Fibroblast of upper back skin (primary cell): ENCODE data around the gene OGDHL.
"Not testable (repeated sequence)": the region's sequence is repeated elsewhere in the genome, so short reads cannot be mapped to it uniquely, and the experiment has no call there.

Experiments used
- DNase-seq: peaks from one replicate; pipeline ENCODE4 v3.0.0-alpha.2; 2013

OGDHL gene

DNA sequence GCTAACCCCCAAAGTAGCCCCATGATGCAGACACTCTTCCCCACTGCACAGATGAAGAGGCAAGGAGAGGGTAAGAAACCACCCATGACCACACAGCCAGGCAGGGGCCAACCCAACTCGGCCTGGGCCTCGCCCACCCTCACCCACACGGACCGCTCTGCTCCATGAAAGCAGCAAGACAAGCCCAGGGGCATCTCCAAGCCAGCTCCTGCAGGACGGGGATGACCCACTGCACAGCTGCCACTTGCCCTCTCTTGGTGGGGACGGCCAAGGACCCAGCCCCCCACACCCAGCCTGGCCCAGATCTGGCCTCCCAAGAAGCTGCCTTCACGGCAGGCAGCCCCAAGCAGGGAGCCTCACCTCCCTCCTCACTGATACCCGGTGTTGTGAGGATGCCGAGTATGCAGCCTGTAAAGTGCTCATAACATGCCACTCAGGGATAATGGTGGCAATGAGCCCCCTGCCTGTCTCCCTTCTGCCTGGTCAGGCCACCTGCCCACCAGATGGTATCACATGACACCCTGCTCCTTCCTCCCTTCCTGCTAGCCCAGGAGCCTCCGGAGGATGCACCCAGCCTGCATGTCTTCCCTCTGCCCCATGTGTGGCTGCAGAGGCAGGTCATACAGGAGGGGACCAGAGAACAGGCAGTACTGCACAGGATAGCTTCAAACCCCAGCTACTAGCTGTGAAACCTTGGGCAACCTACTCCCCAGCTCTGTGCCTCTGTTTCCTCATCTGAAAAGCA, 23.3 kb downstream of the OGDHL start:
- no peak for DNase-seq

DNA sequence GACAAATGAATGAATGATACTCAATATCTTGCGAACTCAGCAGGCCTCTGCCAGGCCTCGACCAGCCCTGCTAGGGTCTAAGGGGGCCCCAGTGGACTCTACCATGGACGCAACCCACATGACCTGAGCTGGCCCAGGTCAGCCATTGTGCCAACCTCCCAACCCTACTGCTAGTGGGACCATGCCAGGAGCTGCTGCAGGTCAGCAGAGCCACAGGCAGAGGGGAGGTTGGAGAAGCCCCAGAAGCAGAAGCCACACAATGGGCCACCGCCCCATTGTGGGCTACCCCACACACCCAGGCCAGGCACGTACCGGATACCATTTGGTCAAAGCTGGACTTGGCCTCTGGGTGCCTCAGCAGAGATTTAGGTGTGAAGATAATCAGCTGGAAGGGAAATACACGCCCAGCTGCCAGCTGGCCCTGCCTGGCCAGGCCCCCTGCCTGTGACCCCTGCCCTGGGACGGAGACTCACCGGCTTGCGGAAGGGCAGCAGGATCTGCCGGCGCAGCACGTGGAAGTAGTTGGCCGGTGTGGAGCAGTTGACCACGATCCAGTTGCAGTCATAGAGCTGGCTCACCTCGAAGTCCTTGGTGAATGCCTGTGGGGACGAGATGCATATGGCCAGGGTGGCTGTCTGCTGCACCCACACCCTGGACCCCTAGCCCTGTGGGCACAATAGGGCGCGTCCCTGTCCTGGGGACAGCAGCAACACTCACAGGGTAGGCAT, 24.5 kb downstream of the OGDHL start:
- no peak for DNase-seq

DNA sequence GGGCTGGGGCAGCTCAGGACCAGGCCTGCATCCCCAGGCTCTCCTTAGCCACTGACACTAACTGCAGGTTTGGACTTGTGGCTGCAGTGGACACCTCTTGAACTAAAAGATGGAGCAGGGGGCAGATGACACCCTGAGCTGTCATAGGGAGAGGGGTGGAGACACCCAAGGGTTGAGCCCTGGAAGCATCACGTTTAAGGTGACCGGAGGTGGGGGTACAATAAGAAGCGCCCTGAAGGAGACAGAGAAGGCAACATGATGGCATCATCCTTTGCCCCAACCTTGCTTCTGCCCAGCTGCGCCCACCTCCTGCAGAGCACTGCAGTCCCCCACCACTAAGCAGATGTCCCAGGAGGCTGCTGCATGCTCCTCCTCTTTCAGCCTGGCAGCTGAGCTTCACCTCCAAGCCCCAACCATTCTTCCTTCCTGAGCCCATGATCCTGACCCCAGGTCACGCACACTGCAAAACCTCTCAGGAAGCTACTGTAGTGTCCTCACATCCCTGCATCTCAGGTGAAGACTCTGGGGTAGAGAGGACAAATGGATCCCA, 25.5 kb downstream of the OGDHL start:
- DNase-seq, result no peak

DNA sequence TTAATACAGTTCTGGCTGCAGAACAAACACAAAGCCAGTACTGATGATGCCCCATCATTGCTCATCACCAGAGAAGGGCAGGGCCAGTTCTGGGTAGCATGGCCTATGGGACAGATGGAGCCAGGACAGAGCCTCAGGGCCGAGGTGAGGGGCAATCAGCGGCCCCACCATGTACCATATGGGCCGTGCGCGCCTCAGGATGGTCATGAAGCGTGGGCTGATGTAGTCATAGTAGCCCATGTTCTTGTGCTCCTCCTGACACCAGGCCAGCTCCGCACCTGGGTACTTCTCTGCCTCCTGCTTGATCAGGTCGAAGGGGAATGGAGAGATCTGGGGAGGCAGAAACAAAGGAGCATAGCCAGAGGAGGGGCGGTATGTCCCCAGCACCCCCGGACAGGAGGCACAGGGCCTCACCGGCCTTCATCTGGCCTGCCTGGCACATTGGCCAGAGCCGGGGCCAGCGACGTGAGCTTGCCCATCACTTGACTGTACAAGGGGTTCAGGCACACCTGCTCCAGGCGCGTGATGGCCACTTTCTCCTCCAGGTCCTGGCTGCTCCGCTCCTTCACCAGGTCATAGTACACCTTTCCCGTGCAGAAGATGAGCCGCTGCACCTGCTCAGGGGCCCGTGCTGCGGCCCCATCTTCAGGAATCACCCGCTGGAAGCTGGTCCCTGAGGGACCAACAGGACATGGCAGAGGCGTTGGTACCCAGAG, 26.1 kb downstream of the OGDHL start:
- DNase-seq, result no peak

DNA sequence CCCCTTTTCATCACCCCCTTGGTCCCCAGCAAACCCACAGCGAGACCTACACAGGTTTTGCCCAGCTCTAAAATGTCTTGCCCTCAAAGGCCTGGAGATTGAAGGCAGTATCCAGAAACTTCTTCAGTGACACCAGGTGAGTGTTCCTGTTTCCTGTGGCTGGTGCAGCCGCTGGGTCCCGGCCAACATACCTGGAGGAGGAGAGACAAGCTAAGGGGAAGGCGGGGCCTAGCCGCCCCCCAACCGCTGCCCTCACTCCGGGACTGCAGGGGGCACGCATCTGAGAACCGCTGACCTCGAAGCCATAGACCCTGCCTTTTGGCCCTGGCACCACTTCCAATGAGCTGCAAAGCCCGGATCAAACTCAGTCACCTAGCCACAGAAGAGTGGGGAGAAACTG, 27.0 kb downstream of the OGDHL start:
- no peak for DNase-seq

DNA sequence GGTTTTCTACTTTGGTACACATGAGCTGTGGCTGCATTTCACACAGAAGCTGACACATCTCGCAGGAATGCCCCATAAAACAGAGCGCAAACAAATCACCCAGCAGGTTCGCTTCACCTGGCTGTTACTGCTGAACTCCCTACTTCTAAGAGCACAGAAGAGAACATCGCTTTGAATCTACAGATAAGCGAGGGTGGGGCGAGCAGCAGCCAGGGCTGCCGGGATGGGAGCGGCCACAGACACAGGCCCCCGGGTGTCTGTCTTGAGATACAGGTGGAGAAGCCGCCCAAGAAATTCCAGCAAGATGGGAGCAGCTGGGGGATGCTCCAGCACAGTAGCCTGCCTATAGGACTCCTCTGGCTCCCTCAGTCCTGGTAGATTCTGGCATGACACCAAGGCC, 27.4 kb downstream of the OGDHL start:
- no peak for DNase-seq

DNA sequence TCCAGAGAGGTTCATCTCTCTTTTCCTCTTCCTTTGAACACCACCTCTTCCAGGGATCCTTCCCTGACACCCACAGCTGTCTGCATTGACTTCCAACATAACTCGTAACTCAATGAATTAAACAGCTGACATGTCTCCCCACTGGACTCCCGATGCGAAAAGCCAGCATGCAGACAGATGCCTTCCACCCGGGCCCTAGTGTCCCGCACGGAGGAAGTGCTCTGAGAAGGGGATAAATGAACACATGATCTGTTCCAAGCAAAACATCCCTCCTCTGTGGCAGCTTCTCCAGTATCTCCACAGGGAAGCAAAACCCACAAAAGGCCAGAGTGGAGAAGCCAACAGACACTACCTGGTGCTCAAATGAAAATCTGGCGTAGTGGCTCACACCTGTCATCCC, 28.3 kb downstream of the OGDHL start:
- DNase-seq, result no peak

DNA sequence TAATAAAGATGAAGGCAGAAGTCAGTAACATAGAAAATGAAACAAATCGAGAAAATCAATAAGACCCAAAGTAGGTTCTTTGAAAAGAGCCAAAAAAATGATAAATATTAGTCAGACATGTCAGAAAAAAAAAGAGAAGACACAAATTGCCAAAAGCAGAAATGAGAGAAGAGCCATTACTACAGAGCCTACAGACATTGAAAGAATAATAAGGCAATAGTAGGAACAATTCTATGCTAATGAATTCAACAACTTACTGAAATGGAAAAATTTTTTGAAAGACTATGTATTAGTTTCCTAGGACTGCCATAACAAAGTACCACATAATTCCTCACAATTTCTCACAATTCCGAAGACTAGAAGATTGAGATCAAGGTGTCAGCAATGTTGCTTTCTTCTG, 35.5 kb downstream of the OGDHL start:
- DNase-seq, result no peak

DNA sequence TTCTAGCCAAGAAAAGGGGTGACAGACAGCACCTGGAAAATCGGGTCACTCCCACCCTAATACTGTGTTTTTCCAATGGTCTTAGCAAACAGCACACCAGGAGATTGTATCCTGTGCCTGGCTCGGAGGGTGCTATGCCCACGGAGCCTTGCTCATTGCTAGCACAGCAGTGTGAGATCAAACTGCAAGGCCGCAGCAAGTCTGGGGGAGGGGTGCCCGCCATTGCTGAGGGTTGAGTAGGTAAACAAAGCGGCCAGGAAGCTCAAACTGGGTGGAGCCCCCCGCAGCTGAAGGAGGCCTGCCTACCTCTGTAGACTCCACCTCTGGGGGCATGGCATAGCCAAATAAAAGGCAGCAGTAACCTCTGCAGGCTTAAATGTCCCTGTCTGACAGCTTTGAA, 47.0 kb downstream of the OGDHL start:
- not testable (repeated sequence) for DNase-seq

DNA sequence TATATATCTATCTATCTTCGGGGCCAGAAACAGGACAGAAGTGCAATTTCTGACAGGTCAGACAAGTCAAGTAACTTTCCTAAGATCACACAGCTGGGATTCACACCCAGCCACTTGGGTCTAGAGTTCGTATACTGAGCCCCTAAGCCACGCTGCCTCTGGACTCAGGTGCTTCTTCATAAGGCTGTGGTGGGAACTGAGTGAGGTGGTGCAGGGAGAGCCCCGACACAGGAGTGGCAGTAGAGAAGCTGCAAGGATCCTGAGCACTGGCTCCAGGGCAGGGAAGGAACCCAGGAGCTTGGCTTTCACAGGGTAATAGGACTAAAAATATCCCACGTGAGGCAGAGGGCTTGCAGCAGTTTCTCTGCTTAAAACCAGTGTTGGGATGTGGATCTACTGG, 48.9 kb downstream of the OGDHL start:
- no peak for DNase-seq

DNA sequence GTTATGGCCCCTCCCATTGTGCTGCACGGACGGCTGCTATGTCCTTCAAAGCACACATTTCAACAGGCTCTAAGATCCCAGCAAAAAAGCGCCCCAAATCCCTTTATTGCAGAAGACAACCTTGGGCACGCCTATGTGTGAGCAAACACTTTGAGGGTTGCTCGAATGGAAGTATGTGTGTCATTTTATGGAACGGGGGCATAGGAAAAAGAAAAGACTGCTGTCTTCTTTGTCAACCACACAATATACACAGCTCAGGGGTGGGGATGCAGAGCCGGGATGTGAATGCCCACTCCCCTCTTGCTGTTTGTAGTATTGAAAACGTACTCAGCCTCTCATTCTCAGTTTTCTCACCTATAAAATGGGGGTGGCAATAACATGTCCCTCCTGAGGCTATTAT, 50.6 kb downstream of the OGDHL start:
- no peak for DNase-seq

DNA sequence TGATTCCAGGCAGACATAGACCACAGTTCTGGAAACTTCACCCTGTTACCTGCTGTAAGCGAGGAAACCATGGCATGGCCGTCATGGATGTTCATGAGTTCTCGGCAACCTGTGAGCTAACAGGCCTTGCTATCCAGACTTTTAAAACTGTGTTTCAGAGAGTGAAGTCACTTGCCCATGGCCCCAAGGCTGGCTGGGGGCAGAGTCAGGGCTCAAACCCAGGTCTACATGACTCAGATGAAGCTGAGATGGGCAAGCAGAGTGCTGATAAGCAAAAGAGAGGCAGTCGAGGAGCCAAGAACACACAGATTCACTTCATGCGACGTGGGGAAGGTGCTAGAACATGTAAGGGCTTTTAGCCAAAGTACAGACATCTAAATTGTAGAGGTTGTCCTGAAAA, 51.2 kb downstream of the OGDHL start:
- no peak for DNase-seq

DNA sequence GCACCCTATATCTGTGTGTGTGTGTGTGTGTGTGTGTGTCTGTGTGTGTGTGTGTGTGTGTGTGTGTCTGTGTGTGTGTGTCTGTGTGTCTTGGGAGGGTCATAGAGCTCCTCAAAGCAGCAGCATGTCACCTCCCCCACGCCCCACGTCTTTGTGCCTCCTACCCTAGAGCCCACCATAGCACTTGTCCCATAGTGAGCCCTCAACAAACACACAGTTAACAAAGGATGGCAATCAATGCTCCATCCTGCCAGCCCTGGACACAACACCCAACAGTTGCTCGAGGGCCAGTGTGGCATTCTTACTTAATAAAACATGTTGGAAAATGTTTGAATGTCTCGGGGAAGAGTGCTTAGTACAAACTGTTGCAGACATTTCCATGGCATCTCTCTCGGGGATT, 52.2 kb downstream of the OGDHL start:
- no peak for DNase-seq

DNA sequence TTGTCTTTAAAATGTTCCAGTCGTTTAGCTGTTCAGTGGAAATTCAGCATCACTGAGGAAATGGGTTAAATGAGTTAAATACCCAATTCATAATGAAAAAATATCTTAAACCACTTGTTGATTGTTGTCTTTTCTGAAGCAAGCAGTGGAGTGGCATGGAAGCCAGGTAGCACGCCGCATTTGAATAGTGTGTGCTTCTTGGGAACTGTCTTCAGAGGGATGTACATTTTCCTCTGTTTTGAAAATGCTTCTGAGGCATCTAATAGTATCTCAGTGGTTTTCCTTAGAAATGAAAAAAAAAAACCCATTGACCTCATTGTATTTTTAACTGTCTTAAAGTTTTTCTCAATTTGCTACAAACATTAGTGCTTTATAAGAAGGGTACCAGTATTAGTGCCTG, 54.5 kb downstream of the OGDHL start:
- DNase-seq, result no peak

DNA sequence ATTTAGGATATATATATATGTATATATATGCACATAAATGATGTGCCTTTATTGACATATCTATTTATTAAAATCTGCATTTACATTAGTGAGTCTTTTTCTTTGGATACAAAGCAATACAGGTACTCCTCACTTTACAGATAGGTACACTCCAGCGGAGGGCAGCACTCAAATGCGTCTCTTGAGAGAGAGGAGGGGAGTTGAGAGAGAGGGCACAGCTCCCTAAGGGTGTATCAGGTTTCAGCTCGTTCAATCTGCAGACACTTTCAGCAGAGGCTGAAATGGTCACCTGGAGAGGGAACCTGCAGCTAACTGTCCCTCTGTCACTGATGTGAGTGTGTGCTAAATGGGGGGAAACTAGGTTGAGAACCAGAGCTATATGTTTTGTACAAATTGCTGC, 61.1 kb downstream of the OGDHL start:
- no peak for DNase-seq

DNA sequence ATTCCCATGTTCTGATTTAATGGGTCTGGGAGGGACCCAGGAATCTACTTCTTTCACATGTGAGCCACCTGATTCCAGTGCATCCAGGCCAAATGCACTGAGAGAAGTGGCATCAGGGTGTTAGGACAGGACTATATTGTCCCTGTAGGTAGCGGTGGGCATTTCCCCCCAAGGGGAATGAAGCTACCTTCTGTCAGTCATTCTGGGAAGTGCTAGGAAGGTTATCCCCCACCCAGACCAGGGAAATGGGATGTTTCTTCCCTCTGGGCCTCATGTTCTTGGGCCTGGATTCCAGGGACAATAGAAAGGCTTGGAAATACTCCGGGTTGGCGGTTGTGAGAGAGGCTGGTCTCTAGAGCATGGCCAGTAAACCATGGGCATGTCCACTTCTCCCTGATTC, 61.9 kb downstream of the OGDHL start:
- DNase-seq, result no peak

DNA sequence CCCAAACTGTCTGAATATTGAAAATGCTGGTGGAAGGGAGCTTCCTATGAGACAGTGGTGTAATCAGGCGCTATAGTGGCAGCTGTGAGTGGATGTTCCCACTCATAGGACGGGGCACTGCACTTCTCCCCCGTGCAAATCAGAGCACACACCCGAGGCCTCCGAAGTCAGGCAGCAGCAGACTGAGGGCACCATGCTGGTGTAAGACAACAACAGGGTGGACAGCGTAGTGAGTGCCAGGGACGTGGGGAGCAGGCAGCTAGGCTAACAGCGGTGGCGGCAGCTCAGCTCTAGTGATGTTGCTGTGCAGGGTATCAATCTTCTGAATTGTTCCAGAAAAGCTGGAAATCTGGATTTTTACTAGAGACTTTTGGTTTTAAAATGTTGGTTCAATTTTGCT, 63.4 kb downstream of the OGDHL start:
- no peak for DNase-seq

DNA sequence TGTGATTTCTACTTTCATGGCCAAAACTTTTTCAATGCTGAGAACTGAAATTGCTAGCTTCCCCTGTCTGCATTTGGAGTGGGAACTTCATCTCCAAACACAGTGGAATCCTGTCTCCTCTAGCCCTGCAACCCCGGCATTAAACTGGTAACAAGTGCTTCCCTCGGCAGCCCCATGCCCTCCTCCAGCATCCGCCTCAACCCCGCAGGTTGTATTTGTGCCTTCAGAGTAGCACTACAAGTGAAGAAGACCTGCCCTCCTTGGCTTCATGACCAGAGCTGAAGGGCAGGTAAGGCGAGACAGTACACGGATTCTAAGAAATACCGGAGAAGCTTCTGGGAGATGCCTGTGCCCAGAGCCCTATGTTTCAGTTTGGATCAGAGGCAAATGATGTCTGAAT, 65.8 kb downstream of the OGDHL start:
- no peak for DNase-seq

DNA sequence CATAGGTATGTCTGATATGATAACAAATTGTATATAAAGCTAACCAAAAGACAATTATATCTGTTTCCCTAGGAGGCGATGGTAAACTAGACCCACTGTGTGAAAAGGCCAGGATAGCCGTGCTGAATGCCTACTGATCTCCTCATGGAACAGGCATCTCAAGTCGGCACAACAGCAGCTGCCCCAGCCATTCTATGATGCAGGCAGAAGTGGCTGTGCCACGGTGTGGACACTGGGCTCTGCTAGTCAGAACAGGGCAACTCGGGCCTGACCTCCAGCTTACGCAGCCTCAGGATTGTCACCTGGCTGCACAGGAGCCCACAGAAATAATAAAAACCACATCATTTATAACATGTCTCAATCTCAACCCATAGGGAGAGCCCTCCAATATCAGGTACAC, 67.7 kb downstream of the OGDHL start:
- DNase-seq, result no peak

DNA sequence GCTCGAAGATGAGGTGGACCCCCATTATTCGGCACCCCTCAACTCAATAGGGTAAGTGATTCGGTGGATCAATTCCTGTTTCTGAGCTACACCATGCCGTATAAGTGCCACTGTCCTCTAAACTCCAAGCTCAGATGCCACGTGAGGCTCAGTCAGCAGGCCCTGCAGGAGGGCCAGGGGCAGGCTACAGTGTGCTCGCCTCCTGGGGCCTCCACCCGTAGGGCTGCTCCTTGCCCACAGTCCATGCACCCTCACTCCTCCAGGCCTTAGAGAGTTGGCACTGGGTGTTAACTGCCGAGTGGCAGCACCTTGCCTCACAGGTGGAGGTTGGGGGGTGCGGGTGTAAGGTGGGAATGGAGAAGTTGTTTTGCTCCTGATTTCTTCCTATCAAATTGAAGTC, 70.5 kb downstream of the OGDHL start:
- DNase-seq, result no peak

DNA sequence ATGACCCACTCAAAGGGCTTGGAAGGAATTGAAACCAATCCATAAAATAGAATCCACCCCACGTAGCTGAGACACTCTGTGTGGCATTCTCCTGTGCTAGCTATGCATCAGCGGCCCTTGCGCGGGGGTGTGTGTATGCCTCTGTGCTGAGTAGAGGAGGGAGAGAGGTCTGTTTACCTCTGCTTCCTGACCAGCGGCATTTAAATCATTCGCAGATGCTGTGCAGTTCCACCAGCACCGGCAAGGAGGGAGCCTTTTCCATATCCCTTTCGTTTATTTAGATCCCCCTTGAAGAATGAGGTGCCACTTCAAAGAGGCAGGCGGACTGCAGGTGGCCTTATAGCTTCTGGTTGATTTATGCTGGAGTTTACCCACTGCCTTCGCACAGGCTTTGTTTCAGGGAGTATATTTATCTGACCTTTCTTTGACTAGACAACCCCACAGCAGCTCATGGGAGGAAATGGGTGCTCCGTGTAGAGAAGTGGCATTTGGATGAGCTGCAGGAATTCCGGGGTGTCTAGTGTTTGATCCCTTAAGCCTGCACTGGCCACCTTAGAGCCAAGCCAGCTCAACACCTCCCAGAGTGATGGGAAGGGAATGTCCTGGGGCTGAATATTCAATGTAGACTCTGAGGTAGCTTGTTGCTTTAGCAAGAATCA, 71.3 kb downstream of the OGDHL start:
- DNase-seq, result peak; percentile 2

DNA sequence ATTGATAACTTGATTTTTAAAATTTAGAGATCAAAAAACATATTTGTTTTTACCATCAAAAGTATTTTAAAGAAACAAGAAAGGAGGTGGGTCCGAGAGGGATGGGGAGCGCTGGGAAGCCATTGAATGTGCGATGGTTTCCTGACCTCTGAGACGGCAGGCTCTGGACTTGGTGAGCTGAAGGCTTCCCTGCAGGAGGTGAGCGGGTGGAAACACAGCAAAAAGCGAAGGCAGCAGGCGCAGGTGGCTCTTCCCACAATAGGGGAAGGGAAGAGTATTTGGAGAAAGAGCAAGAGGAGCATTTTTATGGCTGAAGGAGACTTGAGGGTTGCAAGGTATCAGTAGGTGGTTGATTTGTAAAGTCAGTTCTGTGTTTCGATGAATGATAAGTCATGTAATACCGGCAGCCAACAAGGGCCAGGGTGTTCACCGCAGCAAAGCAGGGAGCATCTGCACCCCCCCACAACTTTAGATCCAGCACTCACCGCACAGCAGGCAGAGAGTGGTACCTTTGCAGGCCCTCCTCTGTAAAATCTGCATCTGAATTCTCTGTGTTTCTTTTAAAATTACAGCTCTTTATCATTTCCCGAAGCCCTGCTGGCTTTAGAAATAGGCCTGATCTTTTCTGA, 72.1 kb downstream of the OGDHL start:
- DNase-seq, result no peak

DNA sequence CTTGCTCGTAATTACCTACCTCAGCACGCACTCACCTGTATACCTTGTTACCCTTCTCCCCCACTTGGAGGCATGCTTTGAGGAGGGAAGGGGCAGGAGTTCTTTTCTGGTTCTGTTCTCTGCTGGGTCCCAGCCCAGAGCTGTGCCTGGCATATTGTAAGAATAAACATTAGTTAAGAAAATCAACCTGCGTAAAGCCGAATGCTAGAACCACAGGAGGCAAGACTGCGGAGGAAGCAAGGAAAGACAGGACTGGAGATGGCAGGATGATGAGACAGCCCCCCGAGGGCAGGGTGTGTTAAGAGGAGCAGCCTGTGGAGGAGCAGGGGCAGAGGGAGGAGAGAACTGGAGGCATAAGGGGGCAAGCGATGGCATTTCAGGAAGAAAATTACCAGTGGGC, 73.2 kb downstream of the OGDHL start:
- no peak for DNase-seq
